HFFc6 (cell line): ENCODE measurements around the gene AKAP10. TPM values are rescaled to one million over a fixed set of nuclear protein-coding genes. Genes with fewer than 3 reads are reported as not detected.

Experiments used
- DNase-seq: peaks from one replicate; pipeline ENCODE4 v3.0.0-alpha.2; 2018
- H3K27ac Mint-ChIP-seq: 2 replicates; pipeline ENCODE4 v1.8.0; 2020; ENCODE audit warnings: mild to moderate bottlenecking, mixed read lengths
- H3K27me3 Mint-ChIP-seq: 2 replicates; pipeline ENCODE4 v1.8.0; 2021; ENCODE audit warnings: mild to moderate bottlenecking, moderate library complexity, mixed read lengths; ENCODE audit not compliant: insufficient read depth
- H3K36me3 Mint-ChIP-seq: 2 replicates; pipeline ENCODE4 v1.8.0; 2021; ENCODE audit warnings: low read depth, mixed read lengths
- H3K4me1 Mint-ChIP-seq: 2 replicates; pipeline ENCODE4 v1.8.0; 2020; ENCODE audit warnings: low read depth, mixed read lengths
- H3K4me3 Mint-ChIP-seq: 2 replicates; pipeline ENCODE4 v1.8.0; 2020; ENCODE audit warnings: mild to moderate bottlenecking, moderate library complexity, mixed read lengths
- H3K9me3 Mint-ChIP-seq: 2 replicates; pipeline ENCODE4 v1.8.0; 2020; ENCODE audit warnings: mild to moderate bottlenecking, mixed read lengths
- CTCF ChIP-seq: fragments of 200-600 bp; sonication (generic); IDR thresholded peaks from 2 replicates; pipeline ENCODE4 v1.5.0; 2021; ENCODE audit warnings: antibody characterized with exemption, mild to moderate bottlenecking
- total RNA-seq, 6 experiments: library from RNA; stranded (reverse); fragmentation: NEBNext Ultra II Directional; extraction: Animal tissue kit (Norgen Biotek cat#: 25700); gene quantifications; 2 replicates in 1 of 6; 3 replicates in 5 of 6; pipeline ENCODE4 v1.2.3, GENCODE V29; 2021

Gene AKAP10
- total RNA-seq, 6 experiments from 2014 or later, result 23.3 to 31.3 (median 27.0) TPM

DNA sequence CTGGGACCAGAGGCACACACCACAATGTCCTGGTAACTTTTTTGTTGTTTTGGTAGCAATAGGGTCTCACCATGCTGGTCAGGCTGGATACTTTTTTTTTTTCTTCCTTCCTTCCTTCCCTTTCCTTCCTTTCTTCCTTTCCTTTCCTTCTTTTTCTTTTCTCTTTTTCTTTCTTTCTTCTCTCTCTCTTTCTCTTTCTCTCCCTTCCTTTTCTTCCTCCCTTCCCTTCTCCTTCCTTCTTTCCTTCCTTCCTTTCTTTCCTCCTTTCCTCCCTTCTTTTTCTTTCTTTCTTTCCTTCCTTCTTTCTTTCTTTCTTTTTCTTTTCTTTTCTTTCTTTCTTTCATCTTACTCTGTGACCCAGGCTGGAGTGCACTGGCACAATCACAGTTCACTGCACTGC lies 91.5 kb downstream of the AKAP10 start:
- no peak for DNase-seq
- peaks cover 2% of the 10 kb centered on the region; the same call in 1 of the 2 replicates for H3K27me3 Mint-ChIP-seq
- TF ChIP-seq CTCF, result no peak
- H3K36me3 Mint-ChIP-seq, result no peaks in the 10 kb centered on the region
- no peak overlapping the region for H3K4me3 Mint-ChIP-seq
- H3K4me1 Mint-ChIP-seq, result no peaks in the 10 kb centered on the region
- no peak overlapping the region for H3K27ac Mint-ChIP-seq
- no peaks in the 10 kb centered on the region for H3K9me3 Mint-ChIP-seq

- Mint-ChIP-seq H3K9me3 (no peaks in the 10 kb centered on the region), H3K36me3 (no peaks in the 10 kb centered on the region), H3K4me1 (no peaks in the 10 kb centered on the region), H3K27ac (no peak overlapping the region), H3K4me3 (no peak overlapping the region), H3K27me3 (peaks cover 9% of the 10 kb centered on the region)
- no peak for DNase-seq
- TF ChIP-seq CTCF, result no peak
These were observed 94.0 kb downstream of the AKAP10 start for GRCh38 chr17:19883537-19884215.

GRCh38 chr17:19880393-19880792 lies 97.2 kb downstream of the AKAP10 start:
- Mint-ChIP-seq H3K27ac (no peak overlapping the region), H3K36me3 (no peaks in the 10 kb centered on the region), H3K27me3 (peaks cover 12% of the 10 kb centered on the region), H3K9me3 (no peaks in the 10 kb centered on the region), H3K4me3 (no peak overlapping the region), H3K4me1 (no peaks in the 10 kb centered on the region)
- no peak for TF ChIP-seq CTCF
- no peak for DNase-seq

- no peak for TF ChIP-seq CTCF
- no peaks in the 10 kb centered on the region for H3K4me1 Mint-ChIP-seq
These were observed 100.2 kb downstream of the AKAP10 start for GRCh38 chr17:19877364-19877945.

GRCh38 chr17:19876529-19877161 lies 101.0 kb downstream of the AKAP10 start:
- Mint-ChIP-seq H3K36me3 (no peaks in the 10 kb centered on the region), H3K9me3 (no peaks in the 10 kb centered on the region)

More at GRCh38 chr17:19877364-19877945, 100.2 kb downstream of the AKAP10 start:
- Mint-ChIP-seq H3K9me3 (no peaks in the 10 kb centered on the region), H3K27me3 (peaks cover 20% of the 10 kb centered on the region), H3K27ac (no peak overlapping the region), H3K4me3 (no peak overlapping the region), H3K36me3 (no peaks in the 10 kb centered on the region)
- no peak for DNase-seq

More at GRCh38 chr17:19876529-19877161, 101.0 kb downstream of the AKAP10 start:
- Mint-ChIP-seq H3K27me3 (peaks cover 20% of the 10 kb centered on the region), H3K4me3 (no peak overlapping the region), H3K4me1 (no peaks in the 10 kb centered on the region), H3K27ac (no peak overlapping the region)
- no peak for TF ChIP-seq CTCF
- no peak for DNase-seq
